ENCODE results near the gene MRPL54.

GRCh38 chr19:3771000-3771905, 8.8 kb downstream of the MRPL54 start:
- no peak for TF ChIP-seq CTCF (IDR thresholded peaks at IDR 0.05; ENCODE audit: insufficient read depth, low read length)
- no peak for TF ChIP-seq SPI1 (IDR thresholded peaks at IDR 0.05; ENCODE audit: borderline replicate concordance, low read depth)

All from HL-60 (cell line).